Thoracic aorta (tissue), 2 donors: ENCODE data around the gene CNTNAP2. TPM values are rescaled to one million over a fixed set of nuclear protein-coding genes. Genes with fewer than 3 reads are reported as not detected.

Source experiments
- ATAC-seq: fragments of 150-250 bp; one replicate; pipeline ENCODE4 v1.8.0; 2017; ENCODE audit warnings: low read depth; ENCODE audit not compliant: insufficient number of reproducible peaks, low FRiP score
- DNase-seq: peaks from one replicate; pipeline ENCODE4 v3.0.0-alpha.2; 2020; ENCODE audit warnings: low spot score
- H3K27ac ChIP-seq, 2 donors: fragments of 200-600 bp; sonication (generic); 1 replicate in 1 of 2; 2 replicates in 1 of 2; pipeline ENCODE4 v1.5.1; 2016; ENCODE audit warnings: mild to moderate bottlenecking in 2 of 2, moderate library complexity in 2 of 2
- H3K27me3 ChIP-seq: fragments of 200-600 bp; sonication (generic); replicated peaks from 2 replicates; pipeline ENCODE4 v1.6.0; 2016; ENCODE audit warnings: mild to moderate bottlenecking; ENCODE audit not compliant: insufficient read depth
- H3K36me3 ChIP-seq: fragments of 200-600 bp; sonication (generic); one replicate; pipeline ENCODE4 v1.5.1; 2016
- H3K4me1 ChIP-seq, 2 donors: fragments of 200-600 bp; sonication (generic); 1 replicate in 1 of 2; 2 replicates in 1 of 2; pipeline versions ENCODE4 v1.5.1 to v1.6.0; 2016; ENCODE audit warnings: low read depth in 2 of 2, mild to moderate bottlenecking in 1 of 2; ENCODE audit not compliant: control insufficient read depth in 1 of 2
- H3K4me3 ChIP-seq: fragments of 200-600 bp; sonication (generic); 2 replicates; pipeline ENCODE4 v1.5.1; 2016; ENCODE audit warnings: mild to moderate bottlenecking
- H3K9me3 ChIP-seq: fragments of 200-600 bp; sonication (generic); 2 replicates; pipeline ENCODE4 v1.5.1; 2016
- CTCF ChIP-seq: fragments of 200-600 bp; sonication (generic); IDR thresholded peaks from one replicate; pipeline ENCODE4 v1.5.1; 2019; ENCODE audit warnings: antibody characterized with exemption
- total RNA-seq, 2 donors: library from RNA; depleted of rRNA; stranded (reverse); fragments of >200 nt; gene quantifications; one replicate each; pipeline versions ENCODE4 v1.1.0 to v1.2.3, GENCODE V29; 2016

Gene CNTNAP2
- total RNA-seq, 2 donors from 2014 or later, result not detected

DNA sequence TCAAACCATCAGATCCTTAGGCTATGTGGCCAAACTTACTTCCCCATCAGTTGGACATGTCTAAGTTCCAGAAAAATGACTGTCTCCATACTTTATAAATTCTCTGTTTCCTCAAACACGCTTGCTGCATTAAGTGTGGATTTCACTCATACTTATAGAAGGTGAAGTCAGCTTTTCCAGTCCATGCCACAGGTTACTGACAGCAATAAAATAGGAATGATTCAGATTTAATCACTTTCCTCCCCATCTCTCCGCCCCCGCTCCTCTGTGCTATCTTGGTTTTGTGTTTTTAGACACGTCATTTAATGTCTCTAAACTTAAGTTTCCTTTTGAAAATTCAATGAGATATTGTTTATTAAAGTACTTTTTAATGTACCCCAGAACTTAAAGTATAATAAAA, 1376.0 kb downstream of the CNTNAP2 start:
- Histone ChIP-seq H3K27me3 (no peaks in the 10 kb centered on the region), H3K4me3 (no peak overlapping the region), H3K9me3 (no peaks in the 10 kb centered on the region), H3K4me1 (no peaks in the 10 kb centered on the region), H3K36me3 (no peaks in the 10 kb centered on the region), H3K27ac (no peak overlapping the region)
- DNase-seq, result no peak
- TF ChIP-seq CTCF, result no peak
- ATAC-seq, result no peak

- H3K27me3 ChIP-seq, result no peaks in the 10 kb centered on the region
- no peak for ATAC-seq
- H3K4me3 ChIP-seq, result no peak overlapping the region
- DNase-seq, result no peak
- H3K36me3 ChIP-seq, result no peaks in the 10 kb centered on the region
- TF ChIP-seq CTCF, result no peak
- H3K4me1 ChIP-seq, result no peaks in the 10 kb centered on the region
- H3K27ac ChIP-seq, result no peak overlapping the region
- H3K9me3 ChIP-seq, result no peaks in the 10 kb centered on the region
Measured at GRCh38 chr7:147496209-147496608, 1379.6 kb downstream of the CNTNAP2 start.

GRCh38 chr7:147497246-147497645, 1380.6 kb downstream of the CNTNAP2 start:
- Histone ChIP-seq H3K4me3 (no peak overlapping the region), H3K27ac (no peak overlapping the region), H3K4me1 (no peaks in the 10 kb centered on the region), H3K27me3 (no peaks in the 10 kb centered on the region), H3K36me3 (no peaks in the 10 kb centered on the region), H3K9me3 (no peaks in the 10 kb centered on the region)
- no peak for TF ChIP-seq CTCF
- no peak for ATAC-seq
- no peak for DNase-seq

GRCh38 chr7:147498081-147498480, 1381.5 kb downstream of the CNTNAP2 start:
- TF ChIP-seq CTCF, result no peak
- ATAC-seq, result no peak
- Histone ChIP-seq H3K9me3 (no peaks in the 10 kb centered on the region), H3K27me3 (no peaks in the 10 kb centered on the region), H3K4me1 (no peaks in the 10 kb centered on the region), H3K36me3 (no peaks in the 10 kb centered on the region), H3K27ac (no peak overlapping the region), H3K4me3 (no peak overlapping the region)
- DNase-seq, result no peak

- Histone ChIP-seq H3K4me1 (no peaks in the 10 kb centered on the region), H3K36me3 (no peaks in the 10 kb centered on the region), H3K9me3 (no peaks in the 10 kb centered on the region), H3K27me3 (no peaks in the 10 kb centered on the region), H3K4me3 (no peak overlapping the region), H3K27ac (no peak overlapping the region)
- no peak for ATAC-seq
- no peak for DNase-seq
- no peak for TF ChIP-seq CTCF
Measured at GRCh38 chr7:147509035-147509501, 1392.5 kb downstream of the CNTNAP2 start.
